GM12864 (cell line): Measurements from ENCODE around the gene CDH1.
"Not testable (repeated sequence)": the region's sequence is repeated elsewhere in the genome, so short reads cannot be mapped to it uniquely, and the experiment has no call there.

Experiments
- DNase-seq: peaks from one replicate; pipeline ENCODE4 v3.0.0-alpha.2; 2011; ENCODE audit warnings: low read depth
- H3K4me3 ChIP-seq: 2 replicates; pipeline ENCODE4 v1.5.1; 2011; ENCODE audit warnings: mild to moderate bottlenecking, low read depth, low read length, control low read depth
- CTCF ChIP-seq: IDR thresholded peaks from 2 replicates; pipeline ENCODE4 v1.5.1; 2011; ENCODE audit warnings: low read depth, mild to moderate bottlenecking, moderate library complexity, low read length, control low read depth, inconsistent platforms; ENCODE audit errors: missing control alignments

CDH1 gene

DNA sequence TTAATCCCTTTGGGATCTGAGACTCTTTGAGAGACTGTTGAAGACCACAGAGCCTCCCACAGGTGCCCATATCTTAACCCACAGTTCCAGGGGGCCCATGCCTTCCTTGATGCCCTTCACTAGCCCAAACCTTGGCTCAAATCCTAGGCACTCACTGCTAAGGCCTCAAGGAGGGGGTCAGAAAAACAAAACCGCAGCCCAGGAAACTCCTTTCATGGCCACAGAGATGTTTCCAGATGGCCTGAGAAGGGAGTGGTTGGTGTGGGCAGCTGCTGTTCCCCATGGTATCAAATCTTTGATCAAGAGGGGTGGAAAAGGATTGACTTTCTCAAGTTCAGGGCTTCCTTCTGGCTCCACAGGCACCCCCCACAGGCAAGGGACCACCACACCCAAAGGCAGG is 44.7 kb downstream of the CDH1 start:
- TF ChIP-seq CTCF = no peak
- no peak overlapping the region for H3K4me3 ChIP-seq
- DNase-seq = no peak

GRCh38 chr16:68782198-68783174 is 45.4 kb downstream of the CDH1 start:
- H3K4me3 ChIP-seq = no peak overlapping the region
- no peak for TF ChIP-seq CTCF
- DNase-seq = peak; percentile 53

GRCh38 chr16:68784226-68784625 is 47.1 kb downstream of the CDH1 start:
- TF ChIP-seq CTCF = no peak

DNA sequence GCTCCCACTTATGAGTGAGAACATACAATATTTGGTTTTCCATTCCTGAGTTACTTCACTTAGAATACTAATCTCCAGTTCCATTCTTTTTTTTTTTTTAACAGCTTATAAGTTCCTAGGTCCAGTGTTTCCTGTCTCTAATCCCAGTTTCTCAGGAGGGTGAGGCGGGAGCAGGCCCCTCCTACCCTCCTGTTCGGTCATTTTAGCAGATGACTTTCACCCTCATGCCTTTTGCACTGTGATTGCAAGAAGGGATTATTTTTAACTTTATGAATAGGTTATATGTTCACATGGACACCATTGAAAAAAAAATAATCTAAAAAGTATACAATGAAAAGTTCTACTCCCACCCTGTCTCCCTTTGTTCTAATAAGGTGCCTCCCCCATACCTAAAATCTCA is 47.6 kb downstream of the CDH1 start:
- no peak overlapping the region for H3K4me3 ChIP-seq
- TF ChIP-seq CTCF = no peak
- no peak for DNase-seq

More at GRCh38 chr16:68784226-68784625, 47.1 kb downstream of the CDH1 start:
- DNase-seq = no peak
- H3K4me3 ChIP-seq = no peak overlapping the region

DNA sequence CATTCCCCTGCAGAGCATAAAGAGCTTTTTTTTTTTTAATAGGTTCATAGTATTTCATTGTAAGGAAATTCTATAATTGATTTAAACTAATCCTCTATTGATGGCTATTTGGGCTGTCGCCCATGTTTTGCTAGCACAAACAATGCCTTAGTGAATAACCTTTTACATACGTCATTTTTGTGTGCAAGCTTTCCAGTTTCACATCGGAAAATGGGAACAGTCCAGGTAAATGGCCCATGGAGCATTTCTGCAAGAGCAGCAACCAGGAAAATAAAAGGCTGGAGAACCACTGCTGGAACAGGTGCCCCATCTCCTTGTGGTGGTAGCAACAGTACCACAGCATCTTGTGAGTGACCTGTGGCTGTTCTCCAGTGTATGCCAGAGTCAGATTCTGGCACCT is 48.6 kb downstream of the CDH1 start:
- no peak for TF ChIP-seq CTCF
- no peak overlapping the region for H3K4me3 ChIP-seq
- no peak for DNase-seq

GRCh38 chr16:68786685-68787418 is 49.8 kb downstream of the CDH1 start:
- DNase-seq = no peak
- H3K4me3 ChIP-seq = no peak overlapping the region
- no peak for TF ChIP-seq CTCF

DNA sequence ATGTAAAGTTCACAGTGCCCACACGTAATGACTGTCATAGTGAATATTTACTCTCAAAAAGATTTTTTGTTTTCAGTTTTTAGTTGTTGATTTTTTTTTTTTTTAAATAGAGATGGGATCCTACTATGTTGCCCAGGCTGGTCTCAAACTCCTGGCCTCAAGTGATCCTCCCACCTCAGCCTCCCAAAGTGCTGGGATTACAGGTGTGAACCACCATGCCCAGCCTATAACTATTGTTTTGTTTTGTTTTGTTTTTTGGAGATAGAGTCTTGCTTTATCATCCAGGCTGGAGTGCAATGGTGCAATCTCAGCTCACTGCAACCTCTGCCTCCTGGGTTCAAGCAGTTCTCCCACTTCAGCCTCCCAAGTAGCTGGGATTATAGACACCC is 50.3 kb downstream of the CDH1 start:
- H3K4me3 ChIP-seq, DNase-seq: not testable (repeated sequence)
